ENCODE results near the gene CLCN2. TPM values are rescaled to one million over a fixed set of nuclear protein-coding genes. Genes with fewer than 3 reads are reported as not detected.

CLCN2 gene
- total RNA-seq (2014; rRNA removed) (13.0 and 17.0 TPM in 2 replicates), Bru-seq, nascent RNA (percentile 53 among the genes with signal in this experiment), BruChase-seq, experiment 1, labeled RNA remaining after a 6-hour chase (percentile 74 among the genes with signal in this experiment), BruChase-seq, experiment 2, labeled RNA remaining after a 2-hour chase (percentile 69 among the genes with signal in this experiment)
- long read RNA-seq, transcript CLCN2-201 (24 exons, 3,290 nt), result major isoform, 7 of 20 reads
- long read RNA-seq, partial matches to known transcripts, result 3 of 20 reads
- long read RNA-seq, other reads (novel, unspliced or antisense), result 10 of 20 reads

- Histone ChIP-seq H3K27ac (ENCODE audit: low read length) (peak within 1 kb of the TSS; percentile 94), H3K9me3 (ENCODE audit: low read length) (no peaks in the 10 kb centered on the region), H4K20me1 (ENCODE audit: low read length) (peaks cover 10% of the 10 kb centered on the region), H3K4me2 (ENCODE audit: low read length) (peak within 1 kb of the TSS; percentile 85), H3K36me3 (ENCODE audit: low read depth, low read length) (peaks cover 10% of the 10 kb centered on the region), H3K4me1 (ENCODE audit: insufficient read depth, low read length) (peaks cover 21% of the 10 kb centered on the region), H3K9ac (ENCODE audit: low read length) (peak within 1 kb of the TSS; percentile 92), H3K4me3 (ENCODE audit: low read length) (peak within 1 kb of the TSS; percentile 84), H3K79me2 (ENCODE audit: low read length) (peaks cover 38% of the 10 kb centered on the region), H3K9me2 (replicated peaks; ENCODE audit: low read length) (no peaks in the 10 kb centered on the region), H3F3A (ENCODE audit: low read length, unreplicated experiment) (no peaks in the 10 kb centered on the region), H2AFZ (ENCODE audit: low read length) (peak within 1 kb of the TSS; percentile 84), H3K27me3 (ENCODE audit: low read length) (no peaks in the 10 kb centered on the region)
- intact Hi-C loops (cut with micrococcal nuclease), result no loop called here
- BruUV-seq (replicated peaks), result no TSS peak
- ChIA-PET CTCF (interaction anchor here (1.2 kb wide), 1 partner anchor 10 kb away, joined by 4 read pairs; no protein-coding TSS in a partner anchor), POLR2A (ENCODE audit: unreplicated experiment) (interaction anchor here (0.5 kb wide), 1 partner anchor 1282 kb away, joined by 13 read pairs; no protein-coding TSS in a partner anchor)
- DNase-seq (peak; percentile 63), ATAC-seq (peak; percentile 49)
- TF ChIP-seq EZH2phosphoT487 (IDR thresholded peaks at IDR 0.05; ENCODE audit: borderline replicate concordance, low read length) (no peak), EZH2 (IDR thresholded peaks at IDR 0.05; ENCODE audit: low read length, unreplicated experiment) (no peak), CTCF (conservative IDR thresholded peaks at IDR 0.05; ENCODE audit: low read depth, low read length) (no peak)
Observed at GRCh38 chr3:184361532-184361931, at the start of gene CLCN2, which contains the start of gene POLR2H. Gene CLCN2, minus strand, starts transcription at chr3:184361605. Its CDS starts 126 bp downstream, at chr3:184361479. Gene POLR2H, plus strand, starts transcription at chr3:184361710. Its CDS starts 1,783 bp downstream, at chr3:184363493.

- Histone ChIP-seq H3K27ac (ENCODE audit: low read length) (no peak overlapping the region), H3K9me2 (replicated peaks; ENCODE audit: low read length) (no peaks in the 10 kb centered on the region), H4K20me1 (ENCODE audit: low read length) (no peaks in the 10 kb centered on the region), H3K36me3 (ENCODE audit: low read depth, low read length) (no peaks in the 10 kb centered on the region), H3K4me3 (ENCODE audit: low read length) (no peak overlapping the region), H3K9me3 (ENCODE audit: low read length) (no peaks in the 10 kb centered on the region), H3K9ac (ENCODE audit: low read length) (no peak overlapping the region), H3K4me2 (ENCODE audit: low read length) (no peak overlapping the region), H3K27me3 (ENCODE audit: low read length) (peaks cover 16% of the 10 kb centered on the region), H3F3A (ENCODE audit: low read length, unreplicated experiment) (no peaks in the 10 kb centered on the region), H2AFZ (ENCODE audit: low read length) (no peak overlapping the region), H3K4me1 (ENCODE audit: insufficient read depth, low read length) (no peaks in the 10 kb centered on the region), H3K79me2 (ENCODE audit: low read length) (no peaks in the 10 kb centered on the region)
- no TSS peak for BruUV-seq (replicated peaks)
- TF ChIP-seq EZH2 (IDR thresholded peaks at IDR 0.05; ENCODE audit: low read length, unreplicated experiment) (no peak), CTCF (conservative IDR thresholded peaks at IDR 0.05; ENCODE audit: low read depth, low read length) (no peak), EZH2phosphoT487 (IDR thresholded peaks at IDR 0.05; ENCODE audit: borderline replicate concordance, low read length) (no peak)
- intact Hi-C loops (cut with micrococcal nuclease), result no loop called here
- DNase-seq, result no peak
- ChIA-PET POLR2A (ENCODE audit: unreplicated experiment) (no interaction called here), CTCF (interaction anchor here (1.5 kb wide), 1 partner anchor 38 kb away, joined by 4 read pairs; no protein-coding TSS in a partner anchor)
- no peak for ATAC-seq
Observed at GRCh38 chr3:184409946-184410500, 48.6 kb upstream of the CLCN2 start.

Measured in PC-3 (cell line).